Breast epithelium (tissue), 3 donors: ENCODE measurements around the gene RNLS.

Experiments
- CTCF ChIP-seq, 3 donors: fragments of 450-650 bp; IDR thresholded peaks; one replicate each; pipeline ENCODE4 v1.5.1; 2016 to 2017; ENCODE audit warnings: antibody characterized with exemption in 3 of 3, mild to moderate bottlenecking in 3 of 3, moderate library complexity in 3 of 3
- POLR2A ChIP-seq: fragments of 450-650 bp; IDR thresholded peaks from one replicate; pipeline ENCODE4 v1.6.1; 2016; ENCODE audit warnings: antibody characterized with exemption, mild to moderate bottlenecking, moderate library complexity
- POLR2AphosphoS5 ChIP-seq, 3 donors: sonication (generic); formaldehyde crosslinking; IDR thresholded peaks; one replicate each; pipeline ENCODE4 v1.6.1; 2017; ENCODE audit warnings: antibody characterized with exemption in 3 of 3

- TF ChIP-seq CTCF (IDR thresholded peaks at IDR 0.05) (no peak), POLR2AphosphoS5 (IDR thresholded peaks at IDR 0.05) (no peak), POLR2A (no peak)
These were observed 273.8 kb downstream of the RNLS start for GRCh38 chr10:88309365-88309764.
